ENCODE data around the gene PRSS16. TPM values are rescaled to one million over a fixed set of nuclear protein-coding genes. Genes with fewer than 3 reads are reported as not detected.
"Not testable (repeated sequence)": the region's sequence is repeated elsewhere in the genome, so short reads cannot be mapped to it uniquely, and the experiment has no call there.

PRSS16 gene
- total and polyA plus RNA-seq, 2 experiments from 2014 or later, result 8.7 to 11.8 TPM

GRCh38 chr6:27213091-27213517 is 34.4 kb upstream of the PRSS16 start:
- H3K27ac ChIP-seq (ENCODE audit: low read depth); H3K36me3 Mint-ChIP-seq (ENCODE audit: low read depth); H4K20me1 ChIP-seq (replicated peaks; ENCODE audit: insufficient read depth); H3K27me3 ChIP-seq (ENCODE audit: insufficient read depth); H3K27ac Mint-ChIP-seq; H3K79me2 ChIP-seq (replicated peaks; ENCODE audit: insufficient read depth); H3K9me2 ChIP-seq (ENCODE audit: insufficient read depth); H3K4me2 ChIP-seq; H3K9me3 Mint-ChIP-seq; H3K36me3 ChIP-seq (ENCODE audit: insufficient read depth); ATAC-seq; H3K4me1 Mint-ChIP-seq; H3F3A ChIP-seq (replicated peaks; ENCODE audit: low read depth); H3K4me1 ChIP-seq (ENCODE audit: insufficient read depth); H2AFZ ChIP-seq; H3K4me3 ChIP-seq: not testable (repeated sequence)
- H3K27me3 Mint-ChIP-seq (ENCODE audit: insufficient read depth, low read depth, poor library complexity), result peaks cover 23% of the 10 kb centered on the region
- DNase-seq (ENCODE audit: low spot score), result peak; percentile 61
- peak; percentile 45 to 56 for TF ChIP-seq CTCF (conservative IDR thresholded peaks at IDR 0.05; ENCODE audit: low read depth in 2 of 2)
- H3K4me3 Mint-ChIP-seq, result peak overlapping the region; percentile 94

GRCh38 chr6:27213544-27214125 is 33.9 kb upstream of the PRSS16 start:
- Histone ChIP-seq H4K20me1 (replicated peaks; ENCODE audit: insufficient read depth) (no peaks in the 10 kb centered on the region), H3K36me3 (ENCODE audit: insufficient read depth) (no peaks in the 10 kb centered on the region), H3K9me2 (ENCODE audit: insufficient read depth) (no peaks in the 10 kb centered on the region), H3K4me1 (ENCODE audit: insufficient read depth) (peaks cover 5% of the 10 kb centered on the region; the same call in 1 of the 2 replicates), H3F3A (replicated peaks; ENCODE audit: low read depth) (peaks cover 6% of the 10 kb centered on the region; the same call in 1 of the 2 replicates), H3K4me2 (peak overlapping the region; percentile 58), H3K27me3 (ENCODE audit: insufficient read depth) (no peaks in the 10 kb centered on the region), H3K27ac (ENCODE audit: low read depth) (no peak overlapping the region), H2AFZ (no peak overlapping the region), H3K79me2 (replicated peaks; ENCODE audit: insufficient read depth) (no peaks in the 10 kb centered on the region), H3K4me3 (peak overlapping the region; percentile 64)
- Mint-ChIP-seq H3K36me3 (ENCODE audit: low read depth) (no peaks in the 10 kb centered on the region), H3K27ac (no peak overlapping the region), H3K4me1 (peaks cover 2% of the 10 kb centered on the region; the same call in 2 of the 3 replicates), H3K4me3 (peak overlapping the region; percentile 94), H3K27me3 (ENCODE audit: insufficient read depth, low read depth, poor library complexity) (peaks cover 23% of the 10 kb centered on the region), H3K9me3 (peaks cover 8% of the 10 kb centered on the region; the same call in 2 of the 3 replicates)
- no peak for TF ChIP-seq NANOG (IDR thresholded peaks at IDR 0.05; ENCODE audit: borderline replicate concordance)
- no peak for TF ChIP-seq ZNF114 (CRISPR knock-in tag; IDR thresholded peaks at IDR 0.05)
- no peak for TF ChIP-seq ZNF462 (CRISPR knock-in tag; IDR thresholded peaks at IDR 0.05)
- no peak for TF ChIP-seq EZH2 (IDR thresholded peaks at IDR 0.05; ENCODE audit: low read depth, unreplicated experiment)
- no peak for TF ChIP-seq STAT1 (IDR thresholded peaks at IDR 0.05; ENCODE audit: unreplicated experiment)
- ATAC-seq, result peak; percentile 54
- DNase-seq (ENCODE audit: low spot score), result peak; percentile 72
